ENCODE results near the gene FAM3C.

Gene FAM3C

DNA sequence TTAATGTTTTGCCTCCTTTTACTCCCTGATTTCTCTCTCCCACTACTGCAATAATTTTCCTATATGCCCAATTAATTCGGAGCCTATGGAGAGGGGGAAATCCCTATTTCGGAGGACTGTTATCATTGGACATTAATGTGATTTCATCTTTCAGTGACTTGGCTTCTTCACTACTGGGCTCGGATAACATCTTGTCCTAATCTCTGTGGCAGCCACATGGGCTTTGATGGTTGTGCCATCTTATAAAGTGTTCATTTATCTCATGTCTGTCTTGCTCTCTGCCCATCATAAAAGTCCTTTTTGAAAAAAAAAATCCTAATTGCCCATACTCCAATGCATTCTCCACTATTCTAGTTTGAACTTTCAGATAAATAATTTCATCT lies 15.5 kb upstream of the FAM3C start:
- no peak overlapping the region for H3K27ac ChIP-seq (replicated peaks; ENCODE audit: low read length)
- no peak overlapping the region for H4K8ac ChIP-seq (ENCODE audit: low read depth, low read length)
- no peak overlapping the region for H3K4ac ChIP-seq (ENCODE audit: low read length)
- no peak overlapping the region for H2AFZ ChIP-seq (ENCODE audit: low read length)
- no peak overlapping the region for H3K9ac ChIP-seq (ENCODE audit: low read depth, low read length, poor library complexity)
- H4K91ac ChIP-seq (ENCODE audit: low read depth, low read length, poor library complexity) = no peak overlapping the region
- H3K27me3 ChIP-seq (ENCODE audit: control insufficient read depth in 3 of 3, insufficient read depth in 3 of 3, low read depth in 1 of 3, low read length in 3 of 3) = no peaks in the 10 kb centered on the region
- peaks cover 0 to 4% of the 10 kb centered on the region in 2 donors for H3K4me1 ChIP-seq (ENCODE audit: control insufficient read depth in 2 of 2, insufficient read depth in 1 of 2, low read depth in 1 of 2, low read length in 2 of 2)
- no peak overlapping the region for H3K4me2 ChIP-seq (ENCODE audit: insufficient read depth, low read length, poor library complexity, severe bottlenecking)
- no peak overlapping the region for H3K4me3 ChIP-seq (ENCODE audit: low read length in 2 of 2)
- H2BK15ac ChIP-seq (ENCODE audit: low read length) = no peak overlapping the region
- H2BK5ac ChIP-seq (ENCODE audit: low read length) = no peak overlapping the region
- H2BK120ac ChIP-seq (ENCODE audit: low read depth, low read length) = no peak overlapping the region
- no peaks in the 10 kb centered on the region for H3K9me3 ChIP-seq (replicated peaks in 1 of 2; ENCODE audit: control insufficient read depth in 2 of 2, insufficient read depth in 1 of 2, low read depth in 1 of 2, low read length in 2 of 2)
- H3K23ac ChIP-seq (ENCODE audit: low read depth, low read length, poor library complexity) = no peak overlapping the region
- no peak overlapping the region for H2AK5ac ChIP-seq (ENCODE audit: low read depth, low read length)
- peaks cover 1% of the 10 kb centered on the region for H3K79me1 ChIP-seq (ENCODE audit: low read depth, low read length)
- no peak for DNase-seq (ENCODE audit: low spot score)
- no CpG with 5 or more reads among the region's 3 CpGs for WGBS, 2 donors (ENCODE audit: extremely low coverage in 2 of 2, insufficient read length in 2 of 2, insufficient replicate concordance in 1 of 2)
- no peak overlapping the region for H2BK12ac ChIP-seq (ENCODE audit: low read length)
- H3K14ac ChIP-seq (ENCODE audit: low read length) = no peak overlapping the region
- no peaks in the 10 kb centered on the region for H3K36me3 ChIP-seq (replicated peaks in 1 of 2; ENCODE audit: control insufficient read depth in 2 of 2, insufficient read depth in 2 of 2, low read length in 2 of 2)
- no peak overlapping the region for H3K18ac ChIP-seq (ENCODE audit: low read length)

DNA sequence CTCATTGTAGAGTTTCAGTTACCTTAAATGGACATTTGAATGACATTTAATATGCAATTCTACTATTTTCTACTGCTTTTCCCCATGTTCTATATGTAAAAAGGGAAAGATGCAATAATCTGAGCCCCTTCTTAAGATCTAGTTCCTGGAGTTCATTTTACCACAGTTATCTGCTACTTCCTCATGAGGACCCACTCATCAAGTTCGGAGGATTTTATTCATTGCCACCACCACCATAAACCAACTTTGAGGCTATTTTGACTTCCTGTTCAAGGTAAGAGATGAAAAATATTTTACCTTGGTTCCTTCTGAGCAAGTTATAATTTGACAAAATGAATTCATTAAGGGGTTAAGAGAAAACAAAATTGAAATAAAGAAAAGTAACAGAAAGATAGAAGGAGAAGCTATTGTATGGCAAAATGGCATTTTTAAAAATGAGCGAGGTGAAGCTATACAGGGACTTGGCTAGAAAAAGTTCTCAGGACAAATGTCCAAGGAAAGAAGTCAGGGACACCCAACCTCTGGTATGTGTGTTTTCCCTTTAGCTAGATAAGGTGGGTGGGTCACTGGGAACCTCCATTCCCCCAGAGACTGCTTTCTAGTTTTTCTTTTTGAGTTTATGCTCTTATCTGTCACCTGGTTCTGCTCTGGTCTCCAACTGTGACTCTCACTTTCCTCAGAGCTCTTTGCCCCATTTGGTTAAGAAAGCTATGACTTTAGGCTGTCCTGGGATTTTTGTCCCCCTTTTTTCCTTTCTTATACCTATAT lies 14.9 kb upstream of the FAM3C start:
- no peak for DNase-seq (ENCODE audit: low spot score)
- Histone ChIP-seq H3K23ac (ENCODE audit: low read depth, low read length, poor library complexity) (no peak overlapping the region), H2BK12ac (ENCODE audit: low read length) (no peak overlapping the region), H4K91ac (ENCODE audit: low read depth, low read length, poor library complexity) (no peak overlapping the region), H3K79me1 (ENCODE audit: low read depth, low read length) (peaks cover 1% of the 10 kb centered on the region), H2BK120ac (ENCODE audit: low read depth, low read length) (no peak overlapping the region), H2BK15ac (ENCODE audit: low read length) (no peak overlapping the region), H3K14ac (ENCODE audit: low read length) (no peak overlapping the region), H3K9ac (ENCODE audit: low read depth, low read length, poor library complexity) (no peak overlapping the region), H3K18ac (ENCODE audit: low read length) (no peak overlapping the region), H3K27me3 (ENCODE audit: control insufficient read depth in 3 of 3, insufficient read depth in 3 of 3, low read depth in 1 of 3, low read length in 3 of 3) (no peaks in the 10 kb centered on the region), H3K9me3 (replicated peaks in 1 of 2; ENCODE audit: control insufficient read depth in 2 of 2, insufficient read depth in 1 of 2, low read depth in 1 of 2, low read length in 2 of 2) (no peaks in the 10 kb centered on the region), H3K4ac (ENCODE audit: low read length) (no peak overlapping the region), H3K36me3 (replicated peaks in 1 of 2; ENCODE audit: control insufficient read depth in 2 of 2, insufficient read depth in 2 of 2, low read length in 2 of 2) (no peaks in the 10 kb centered on the region), H2AFZ (ENCODE audit: low read length) (no peak overlapping the region), H3K4me2 (ENCODE audit: insufficient read depth, low read length, poor library complexity, severe bottlenecking) (no peak overlapping the region), H2BK5ac (ENCODE audit: low read length) (no peak overlapping the region), H3K4me1 (ENCODE audit: control insufficient read depth in 2 of 2, insufficient read depth in 1 of 2, low read depth in 1 of 2, low read length in 2 of 2) (peaks cover 0 to 4% of the 10 kb centered on the region in 2 donors), H3K4me3 (ENCODE audit: low read length in 2 of 2) (no peak overlapping the region), H3K27ac (replicated peaks; ENCODE audit: low read length) (no peak overlapping the region), H2AK5ac (ENCODE audit: low read depth, low read length) (no peak overlapping the region), H4K8ac (ENCODE audit: low read depth, low read length) (no peak overlapping the region)
- no CpG with 5 or more reads among the region's 2 CpGs for WGBS, 2 donors (ENCODE audit: extremely low coverage in 2 of 2, insufficient read length in 2 of 2, insufficient replicate concordance in 1 of 2)

DNA sequence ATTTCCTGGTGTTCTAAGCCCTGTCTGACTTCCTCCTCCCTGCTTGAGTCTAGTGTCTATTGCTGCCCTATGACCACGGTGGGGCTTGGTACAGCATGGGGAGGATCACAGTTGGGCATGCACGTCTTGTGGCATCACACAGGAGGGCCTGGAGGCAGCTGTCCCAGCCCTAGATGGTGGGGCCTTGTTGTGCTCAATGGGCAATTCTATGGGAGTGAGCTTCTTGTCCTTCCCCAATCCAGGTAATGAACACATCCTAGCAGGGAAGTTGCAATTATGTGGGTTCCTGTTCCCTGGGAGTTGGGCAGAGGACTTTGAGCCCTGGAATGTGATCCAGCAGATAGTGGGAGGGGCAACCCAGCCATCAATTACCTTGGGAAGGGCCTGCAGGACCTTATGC lies 10.8 kb upstream of the FAM3C start:
- Histone ChIP-seq H3K9ac (ENCODE audit: low read depth, low read length, poor library complexity) (peak overlapping the region; percentile 12), H2BK15ac (ENCODE audit: low read length) (no peak overlapping the region), H3K27ac (replicated peaks; ENCODE audit: low read length) (no peak overlapping the region), H3K79me1 (ENCODE audit: low read depth, low read length) (no peaks in the 10 kb centered on the region), H2BK120ac (ENCODE audit: low read depth, low read length) (no peak overlapping the region), H2AFZ (ENCODE audit: low read length) (no peak overlapping the region), H3K27me3 (ENCODE audit: control insufficient read depth in 3 of 3, insufficient read depth in 3 of 3, low read depth in 1 of 3, low read length in 3 of 3) (no peaks in the 10 kb centered on the region), H3K4me3 (ENCODE audit: low read length in 2 of 2) (no peak overlapping the region), H3K4me1 (ENCODE audit: control insufficient read depth in 2 of 2, insufficient read depth in 1 of 2, low read depth in 1 of 2, low read length in 2 of 2) (peaks cover 0 to 4% of the 10 kb centered on the region in 2 donors), H3K9me3 (replicated peaks in 1 of 2; ENCODE audit: control insufficient read depth in 2 of 2, insufficient read depth in 1 of 2, low read depth in 1 of 2, low read length in 2 of 2) (no peaks in the 10 kb centered on the region), H3K36me3 (replicated peaks in 1 of 2; ENCODE audit: control insufficient read depth in 2 of 2, insufficient read depth in 2 of 2, low read length in 2 of 2) (no peaks in the 10 kb centered on the region), H4K91ac (ENCODE audit: low read depth, low read length, poor library complexity) (no peak overlapping the region), H3K18ac (ENCODE audit: low read length) (peak overlapping the region; percentile 19), H3K4me2 (ENCODE audit: insufficient read depth, low read length, poor library complexity, severe bottlenecking) (no peak overlapping the region), H3K23ac (ENCODE audit: low read depth, low read length, poor library complexity) (no peak overlapping the region), H2AK5ac (ENCODE audit: low read depth, low read length) (peak overlapping the region; percentile 32), H3K14ac (ENCODE audit: low read length) (no peak overlapping the region), H2BK12ac (ENCODE audit: low read length) (peak overlapping the region; percentile 46), H3K4ac (ENCODE audit: low read length) (peak overlapping the region; percentile 17), H2BK5ac (ENCODE audit: low read length) (peak overlapping the region; percentile 42), H4K8ac (ENCODE audit: low read depth, low read length) (no peak overlapping the region)
- WGBS, 2 donors (ENCODE audit: extremely low coverage in 2 of 2, insufficient read length in 2 of 2, insufficient replicate concordance in 1 of 2) = no CpG with 5 or more reads among the region's 2 CpGs
- DNase-seq (ENCODE audit: low spot score) = no peak

DNA sequence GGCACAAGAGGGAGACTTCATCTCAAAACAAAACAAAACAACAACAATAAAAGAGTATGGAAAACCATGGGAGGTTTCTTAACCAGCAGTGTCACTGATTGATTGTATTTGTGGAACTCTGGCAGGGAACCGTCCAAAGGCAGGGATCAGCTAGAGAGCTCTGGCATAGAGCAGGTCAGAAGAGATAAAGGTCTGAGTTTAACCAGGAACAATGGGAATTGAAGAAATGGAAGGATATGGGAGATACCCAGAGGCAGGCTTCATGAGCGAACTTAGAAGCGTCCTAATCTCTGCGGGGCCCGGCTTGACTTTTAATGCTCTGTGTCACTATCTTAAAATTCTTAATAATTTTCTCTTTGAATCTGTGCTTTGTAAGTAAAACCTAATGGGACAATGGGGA lies 10.4 kb upstream of the FAM3C start:
- H2BK15ac ChIP-seq (ENCODE audit: low read length) = no peak overlapping the region
- H3K9me3 ChIP-seq (replicated peaks in 1 of 2; ENCODE audit: control insufficient read depth in 2 of 2, insufficient read depth in 1 of 2, low read depth in 1 of 2, low read length in 2 of 2) = no peaks in the 10 kb centered on the region
- no peak overlapping the region for H3K4me2 ChIP-seq (ENCODE audit: insufficient read depth, low read length, poor library complexity, severe bottlenecking)
- H4K8ac ChIP-seq (ENCODE audit: low read depth, low read length) = no peak overlapping the region
- peaks cover 0 to 4% of the 10 kb centered on the region in 2 donors for H3K4me1 ChIP-seq (ENCODE audit: control insufficient read depth in 2 of 2, insufficient read depth in 1 of 2, low read depth in 1 of 2, low read length in 2 of 2)
- DNase-seq (ENCODE audit: low spot score) = no peak
- no peak overlapping the region for H3K23ac ChIP-seq (ENCODE audit: low read depth, low read length, poor library complexity)
- H2BK12ac ChIP-seq (ENCODE audit: low read length) = no peak overlapping the region
- no peak overlapping the region for H2AFZ ChIP-seq (ENCODE audit: low read length)
- no peak overlapping the region for H3K14ac ChIP-seq (ENCODE audit: low read length)
- H3K27ac ChIP-seq (replicated peaks; ENCODE audit: low read length) = no peak overlapping the region
- H3K27me3 ChIP-seq (ENCODE audit: control insufficient read depth in 3 of 3, insufficient read depth in 3 of 3, low read depth in 1 of 3, low read length in 3 of 3) = no peaks in the 10 kb centered on the region
- no peak overlapping the region for H3K4ac ChIP-seq (ENCODE audit: low read length)
- no peak overlapping the region for H3K9ac ChIP-seq (ENCODE audit: low read depth, low read length, poor library complexity)
- no peak overlapping the region for H3K18ac ChIP-seq (ENCODE audit: low read length)
- no CpG with 5 or more reads among the region's 5 CpGs for WGBS, 2 donors (ENCODE audit: extremely low coverage in 2 of 2, insufficient read length in 2 of 2, insufficient replicate concordance in 1 of 2)
- no peaks in the 10 kb centered on the region for H3K79me1 ChIP-seq (ENCODE audit: low read depth, low read length)
- H4K91ac ChIP-seq (ENCODE audit: low read depth, low read length, poor library complexity) = no peak overlapping the region
- H3K36me3 ChIP-seq (replicated peaks in 1 of 2; ENCODE audit: control insufficient read depth in 2 of 2, insufficient read depth in 2 of 2, low read length in 2 of 2) = no peaks in the 10 kb centered on the region
- no peak overlapping the region for H2BK120ac ChIP-seq (ENCODE audit: low read depth, low read length)
- peak overlapping the region; percentile 42 for H2BK5ac ChIP-seq (ENCODE audit: low read length)
- peak overlapping the region; percentile 32 for H2AK5ac ChIP-seq (ENCODE audit: low read depth, low read length)
- no peak overlapping the region for H3K4me3 ChIP-seq (ENCODE audit: low read length in 2 of 2)
